GM18511 (cell line): Measurements from ENCODE around the gene CALML6.
"Not testable (repeated sequence)": the region's sequence is repeated elsewhere in the genome, so short reads cannot be mapped to it uniquely, and the experiment has no call there.

Experiments
- ATAC-seq: cut with Tn5 transposase; IDR thresholded peaks from one replicate; pipeline ENCODE4 v1.9.1; 2021; ENCODE audit warnings: mild to moderate bottlenecking, moderate library complexity; ENCODE audit not compliant: unreplicated experiment

Gene CALML6

GRCh38 chr1:1924849-1925248 lies 9.8 kb downstream of the CALML6 start:
- no peak for ATAC-seq

- no peak for ATAC-seq
Observed at GRCh38 chr1:1925437-1926345, 10.6 kb downstream of the CALML6 start.

- no peak for ATAC-seq
Observed at GRCh38 chr1:1926346-1926811, 11.3 kb downstream of the CALML6 start.

- ATAC-seq, result no peak
Observed at GRCh38 chr1:1926886-1927660, 12.0 kb downstream of the CALML6 start.

- no peak for ATAC-seq
Observed at GRCh38 chr1:1927751-1928150, 12.7 kb downstream of the CALML6 start.

GRCh38 chr1:1928231-1929101 lies 13.4 kb downstream of the CALML6 start:
- ATAC-seq, result no peak

GRCh38 chr1:1929102-1929638 lies 14.1 kb downstream of the CALML6 start:
- no peak for ATAC-seq

GRCh38 chr1:1929639-1930545 lies 14.8 kb downstream of the CALML6 start:
- ATAC-seq, result no peak

GRCh38 chr1:1934848-1935247 lies 19.8 kb downstream of the CALML6 start:
- not testable (repeated sequence) for ATAC-seq

GRCh38 chr1:1937061-1937460 lies 22.0 kb downstream of the CALML6 start:
- ATAC-seq, result no peak

- ATAC-seq, result no peak
Observed at GRCh38 chr1:1937549-1938275, 22.7 kb downstream of the CALML6 start.

- no peak for ATAC-seq
Observed at GRCh38 chr1:1938276-1938573, 23.2 kb downstream of the CALML6 start.

- ATAC-seq, result no peak
Observed at GRCh38 chr1:1938613-1939295, 23.7 kb downstream of the CALML6 start.

GRCh38 chr1:1939296-1940122 lies 24.4 kb downstream of the CALML6 start:
- no peak for ATAC-seq

GRCh38 chr1:1940123-1940425 lies 25.0 kb downstream of the CALML6 start:
- ATAC-seq, result no peak

GRCh38 chr1:1941211-1941841 lies 26.3 kb downstream of the CALML6 start:
- no peak for ATAC-seq
